Spleen (tissue), 11 donors: ENCODE data around the gene BRAT1. TPM values are rescaled to one million over a fixed set of nuclear protein-coding genes. Genes with fewer than 3 reads are reported as not detected.

Experiments
- DNase-seq: peaks from one replicate; pipeline ENCODE4 v3.0.0-alpha.2; 2020
- H3K27ac ChIP-seq, 8 donors: fragments of 200-600 bp; sonication (generic) in 7 of 8; 1 replicate in 4 of 8; 2 replicates in 4 of 8; pipeline versions ENCODE4 v1.5.0 to v1.8.0; 2016 to 2021; ENCODE audit warnings: inconsistent platforms in 4 of 8, mild to moderate bottlenecking in 4 of 8, moderate library complexity in 1 of 8
- H3K27me3 ChIP-seq, 7 donors: fragments of 200-600 bp; sonication (generic) in 6 of 7; replicated peaks in 1 of 7; 1 replicate in 4 of 7; 2 replicates in 3 of 7; pipeline versions ENCODE4 v1.5.0 to v1.8.0; 2016 to 2021; ENCODE audit warnings: inconsistent platforms in 3 of 7, mild to moderate bottlenecking in 1 of 7
- H3K36me3 ChIP-seq, 6 donors: fragments of 200-600 bp; sonication (generic) in 5 of 6; 1 replicate in 4 of 6; 2 replicates in 2 of 6; pipeline versions ENCODE4 v1.5.0 to v1.8.0; 2016 to 2021; ENCODE audit warnings: inconsistent platforms in 2 of 6
- H3K4me1 ChIP-seq, 6 donors: fragments of 200-600 bp; sonication (generic) in 5 of 6; 1 replicate in 3 of 6; 2 replicates in 3 of 6; pipeline versions ENCODE4 v1.5.0 to v1.8.0; 2016 to 2021; ENCODE audit warnings: inconsistent platforms in 3 of 6
- H3K4me3 ChIP-seq, 8 donors: fragments of 200-600 bp; sonication (generic) in 7 of 8; 1 replicate in 4 of 8; 2 replicates in 4 of 8; pipeline versions ENCODE4 v1.5.0 to v1.8.0; 2016 to 2021; ENCODE audit warnings: inconsistent platforms in 4 of 8, mild to moderate bottlenecking in 4 of 8, moderate library complexity in 2 of 8
- H3K9me3 ChIP-seq, 8 donors: fragments of 200-600 bp; sonication (generic) in 7 of 8; 1 replicate in 4 of 8; 2 replicates in 4 of 8; pipeline versions ENCODE4 v1.5.0 to v1.8.0; 2016 to 2021; ENCODE audit warnings: inconsistent platforms in 4 of 8
- POLR2A ChIP-seq, 3 donors: fragments of 450-650 bp; IDR thresholded peaks; one replicate each; pipeline ENCODE4 v1.5.1; 2017; ENCODE audit warnings: antibody characterized with exemption in 3 of 3, mild to moderate bottlenecking in 1 of 3
- POLR2AphosphoS5 ChIP-seq, 3 donors: sonication (generic); formaldehyde crosslinking; IDR thresholded peaks; one replicate each; pipeline ENCODE4 v1.5.1; 2017; ENCODE audit warnings: antibody characterized with exemption in 3 of 3
- WGBS, 5 donors: extraction: QIAGEN DNeasy Blood & Tissue Kit in 3 of 5; methylation state at CpG; one replicate each; pipeline versions ENCODE4 v1.1.5 to v1.1.7; 2013 to 2018; 5-methylcytosine and 5-hydroxymethylcytosine counted together
- intact Hi-C: fragments of 100-400 bp; cut with DNase I; formaldehyde crosslinking; loops from one replicate; pipeline ENCODE4 v1.15.0; 2023; ENCODE audit warnings: low total_unique reads
- polyA plus RNA-seq, 3 donors: library from polyadenylated mRNA; stranded (reverse); fragments of 200-250 nt; gene quantifications; one replicate each; pipeline ENCODE4 v1.2.1, GENCODE V29; 2013
- total RNA-seq, 7 donors: library from RNA; depleted of rRNA in 3 of 7; stranded (reverse); fragments of >200 nt in 3 of 7; fragmentation: NEBNext Ultra II Directional in 4 of 7; extraction: Animal tissue kit (Norgen Biotek cat#: 25700) in 4 of 7; gene quantifications; one replicate each; pipeline versions ENCODE4 v1.1.0 to v1.2.1, GENCODE V29; 2016 to 2021
- TF ChIP-seq, protein P1 (sequence below), 11 experiments: fragments of 200-600 bp in 7 of 11; fragments of 450-650 bp in 4 of 11; sonication (generic) in 4 of 11; IDR thresholded peaks in 8 of 11; conservative IDR thresholded peaks in 3 of 11; 1 replicate in 7 of 11; 2 replicates in 4 of 11; pipeline versions ENCODE4 v1.4.0 to v1.8.0; 2016 to 2021; ENCODE audit warnings: antibody characterized with exemption in 11 of 11, inconsistent platforms in 4 of 11, mild to moderate bottlenecking in 1 of 11
- donor health status: healthy with polysubstance abuse.
- donor health status: DM: no; HTN: no; CAD: no; lungs with moderate emphysema.
- donor health status: DM: no; HTN: no; CAD: no.
- donor health status: Bipolar disorder and iron deficiency.
- donor health status: healthy.
- donor health status: DM: no; HTN: no; CAD: no.
- donor health status: DM: yes; HTN: yes; CAD: no.

The BRAT1 gene
- total and polyA plus RNA-seq, 10 donors, result 25.3 to 50.9 (median 33.4) TPM

- DNase-seq, result no peak
- 88 to 97% (median 95%) methylated on average over 7 to 14 of the region's 14 CpGs for WGBS, 5 donors
- H3K27me3 ChIP-seq, result peaks cover 0 to 2% (median 0%) of the 10 kb centered on the region in 7 donors
- intact Hi-C loops, result no loop called here
- H3K27ac ChIP-seq, result no peak overlapping the region
- peaks cover 28 to 42% (median 31%) of the 10 kb centered on the region in 6 donors for H3K4me1 ChIP-seq
- no peak overlapping the region for H3K4me3 ChIP-seq
- no peaks in the 10 kb centered on the region for H3K36me3 ChIP-seq
- H3K9me3 ChIP-seq, result no peaks in the 10 kb centered on the region
- TF ChIP-seq, protein P1, sequence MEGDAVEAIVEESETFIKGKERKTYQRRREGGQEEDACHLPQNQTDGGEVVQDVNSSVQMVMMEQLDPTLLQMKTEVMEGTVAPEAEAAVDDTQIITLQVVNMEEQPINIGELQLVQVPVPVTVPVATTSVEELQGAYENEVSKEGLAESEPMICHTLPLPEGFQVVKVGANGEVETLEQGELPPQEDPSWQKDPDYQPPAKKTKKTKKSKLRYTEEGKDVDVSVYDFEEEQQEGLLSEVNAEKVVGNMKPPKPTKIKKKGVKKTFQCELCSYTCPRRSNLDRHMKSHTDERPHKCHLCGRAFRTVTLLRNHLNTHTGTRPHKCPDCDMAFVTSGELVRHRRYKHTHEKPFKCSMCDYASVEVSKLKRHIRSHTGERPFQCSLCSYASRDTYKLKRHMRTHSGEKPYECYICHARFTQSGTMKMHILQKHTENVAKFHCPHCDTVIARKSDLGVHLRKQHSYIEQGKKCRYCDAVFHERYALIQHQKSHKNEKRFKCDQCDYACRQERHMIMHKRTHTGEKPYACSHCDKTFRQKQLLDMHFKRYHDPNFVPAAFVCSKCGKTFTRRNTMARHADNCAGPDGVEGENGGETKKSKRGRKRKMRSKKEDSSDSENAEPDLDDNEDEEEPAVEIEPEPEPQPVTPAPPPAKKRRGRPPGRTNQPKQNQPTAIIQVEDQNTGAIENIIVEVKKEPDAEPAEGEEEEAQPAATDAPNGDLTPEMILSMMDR (IDR thresholded peaks at IDR 0.05 in 8 of 11, conservative IDR thresholded peaks at IDR 0.05 in 3 of 11), result no peak
- TF ChIP-seq POLR2AphosphoS5 (IDR thresholded peaks at IDR 0.05), result no peak
- TF ChIP-seq POLR2A (IDR thresholded peaks at IDR 0.05), result no peak
Observed at GRCh38 chr7:2505401-2505800, 49.9 kb downstream of the BRAT1 start.

- H3K4me1 ChIP-seq, result peaks cover 24 to 38% (median 27%) of the 10 kb centered on the region in 6 donors
- no peak overlapping the region for H3K4me3 ChIP-seq
- peaks cover 0 to 3% (median 0%) of the 10 kb centered on the region in 7 donors for H3K27me3 ChIP-seq
- TF ChIP-seq, protein P1 (IDR thresholded peaks at IDR 0.05 in 8 of 11, conservative IDR thresholded peaks at IDR 0.05 in 3 of 11), result no peak
- no peak for TF ChIP-seq POLR2A (IDR thresholded peaks at IDR 0.05)
- TF ChIP-seq POLR2AphosphoS5 (IDR thresholded peaks at IDR 0.05), result no peak
- DNase-seq, result no peak
- H3K9me3 ChIP-seq, result no peaks in the 10 kb centered on the region
- WGBS, 5 donors, result 86 to 94% (median 91%) methylated on average over 12 to 19 of the region's 19 CpGs
- H3K36me3 ChIP-seq, result no peaks in the 10 kb centered on the region
- intact Hi-C loops, result no loop called here
- no peak overlapping the region for H3K27ac ChIP-seq
Observed at GRCh38 chr7:2504889-2505375, 50.4 kb downstream of the BRAT1 start.

- WGBS, 5 donors, result 85 to 97% (median 88%) methylated on average over 15 to 21 of the region's 21 CpGs
- TF ChIP-seq, protein P1 (IDR thresholded peaks at IDR 0.05 in 8 of 11, conservative IDR thresholded peaks at IDR 0.05 in 3 of 11), result no peak
- Histone ChIP-seq H3K27me3 (peaks cover 0 to 3% (median 0%) of the 10 kb centered on the region in 7 donors), H3K4me1 (peaks cover 18 to 31% (median 21%) of the 10 kb centered on the region in 6 donors), H3K4me3 (no peak overlapping the region), H3K9me3 (no peaks in the 10 kb centered on the region), H3K27ac (no peak overlapping the region), H3K36me3 (no peaks in the 10 kb centered on the region)
- DNase-seq, result no peak
- intact Hi-C loops, result no loop called here
Observed at GRCh38 chr7:2504128-2504888, 51.0 kb downstream of the BRAT1 start.
